ENCODE data around the gene HOXB8. TPM values are rescaled to one million over a fixed set of nuclear protein-coding genes. Genes with fewer than 3 reads are reported as not detected.

The HOXB8 gene
- total RNA-seq, 1 experiment from 2014 or later = 0.70 TPM

- CTCF ChIA-PET = no interaction called here
- no peak for DNase-seq
- Histone ChIP-seq H3K9me2 (ENCODE audit: insufficient read depth) (no peaks in the 10 kb centered on the region), H4K20me1 (ENCODE audit: insufficient read depth) (no peaks in the 10 kb centered on the region), H3F3A (ENCODE audit: insufficient read depth, low read depth) (no peaks in the 10 kb centered on the region), H3K27ac (no peak within 1 kb of the TSS), H3K4me2 (no peak within 1 kb of the TSS), H2AFZ (no peak within 1 kb of the TSS), H3K27me3 (ENCODE audit: insufficient read depth, low read depth) (no peaks in the 10 kb centered on the region), H3K79me2 (ENCODE audit: low read depth) (no peaks in the 10 kb centered on the region), H3K9me3 (ENCODE audit: insufficient read depth, low read depth) (no peaks in the 10 kb centered on the region), H3K4me1 (replicated peaks; ENCODE audit: insufficient read depth) (no peaks in the 10 kb centered on the region), H3K4me3 (no peak within 1 kb of the TSS), H3K36me3 (ENCODE audit: low read depth) (no peaks in the 10 kb centered on the region)
- POLR2A ChIA-PET (ENCODE audit: unreplicated experiment) = no interaction called here
- intact Hi-C loops (cut with micrococcal nuclease; ENCODE audit: unreplicated experiment) = no loop called here
- no TSS peak for BruUV-seq (replicated peaks)
- TF ChIP-seq EZH2 (IDR thresholded peaks at IDR 0.05; ENCODE audit: low read depth) = no peak
- TF ChIP-seq CTCF (conservative IDR thresholded peaks at IDR 0.05) = no peak
These were observed 37.0 kb downstream of the HOXB8 start, which contains the start of gene HOXB4 for GRCh38 chr17:48577946-48578615. TSS of gene HOXB4 (minus strand) at chr17:48578350. CDS start at chr17:48578319, 31 bp downstream.

- no peak for TF ChIP-seq CTCF (conservative IDR thresholded peaks at IDR 0.05)
- no peak for TF ChIP-seq EZH2 (IDR thresholded peaks at IDR 0.05; ENCODE audit: low read depth)
- Histone ChIP-seq H3K27me3 (ENCODE audit: insufficient read depth, low read depth) (no peaks in the 10 kb centered on the region), H3K4me1 (replicated peaks; ENCODE audit: insufficient read depth) (no peaks in the 10 kb centered on the region), H3K36me3 (ENCODE audit: low read depth) (no peaks in the 10 kb centered on the region), H3K4me2 (no peak overlapping the region), H2AFZ (no peak overlapping the region), H3K9me3 (ENCODE audit: insufficient read depth, low read depth) (no peaks in the 10 kb centered on the region), H3K4me3 (no peak overlapping the region), H3K79me2 (ENCODE audit: low read depth) (no peaks in the 10 kb centered on the region), H3K27ac (no peak overlapping the region), H3F3A (ENCODE audit: insufficient read depth, low read depth) (no peaks in the 10 kb centered on the region), H3K9me2 (ENCODE audit: insufficient read depth) (no peaks in the 10 kb centered on the region), H4K20me1 (ENCODE audit: insufficient read depth) (no peaks in the 10 kb centered on the region)
- BruUV-seq (replicated peaks) = no TSS peak
- POLR2A ChIA-PET (ENCODE audit: unreplicated experiment) = no interaction called here
- CTCF ChIA-PET = no interaction called here
- no peak for DNase-seq
- intact Hi-C loops (cut with micrococcal nuclease; ENCODE audit: unreplicated experiment) = no loop called here
These were observed 37.7 kb downstream of the HOXB8 start for GRCh38 chr17:48577330-48577945.

- Histone ChIP-seq H3K4me2 (no peak overlapping the region), H3K36me3 (ENCODE audit: low read depth) (no peaks in the 10 kb centered on the region), H3K27me3 (ENCODE audit: insufficient read depth, low read depth) (no peaks in the 10 kb centered on the region), H3F3A (ENCODE audit: insufficient read depth, low read depth) (no peaks in the 10 kb centered on the region), H2AFZ (no peak overlapping the region), H3K9me3 (ENCODE audit: insufficient read depth, low read depth) (no peaks in the 10 kb centered on the region), H3K4me1 (replicated peaks; ENCODE audit: insufficient read depth) (no peaks in the 10 kb centered on the region), H3K79me2 (ENCODE audit: low read depth) (no peaks in the 10 kb centered on the region), H4K20me1 (ENCODE audit: insufficient read depth) (no peaks in the 10 kb centered on the region), H3K9me2 (ENCODE audit: insufficient read depth) (no peaks in the 10 kb centered on the region), H3K4me3 (no peak overlapping the region), H3K27ac (no peak overlapping the region)
- no peak for DNase-seq
- TF ChIP-seq CTCF (conservative IDR thresholded peaks at IDR 0.05) (no peak), EZH2 (IDR thresholded peaks at IDR 0.05; ENCODE audit: low read depth) (no peak)
- POLR2A ChIA-PET (ENCODE audit: unreplicated experiment) = no interaction called here
- BruUV-seq (replicated peaks) = no TSS peak
- intact Hi-C loops (cut with micrococcal nuclease; ENCODE audit: unreplicated experiment) = no loop called here
- CTCF ChIA-PET = no interaction called here
These were observed 38.4 kb downstream of the HOXB8 start for GRCh38 chr17:48576479-48577309.
